ENCODE measurements around the gene RPL10.

GRCh38 chrX:154446430-154446829 is 48.3 kb downstream of the RPL10 start:
- no peak for TF ChIP-seq EZH2 (IDR thresholded peaks at IDR 0.05; ENCODE audit: insufficient read depth, poor library complexity, severe bottlenecking)
- TF ChIP-seq EZH2phosphoT487 (IDR thresholded peaks at IDR 0.05; ENCODE audit: insufficient read depth, low read depth) = no peak
